Measurements from ENCODE around the gene SRGAP1.

DNA sequence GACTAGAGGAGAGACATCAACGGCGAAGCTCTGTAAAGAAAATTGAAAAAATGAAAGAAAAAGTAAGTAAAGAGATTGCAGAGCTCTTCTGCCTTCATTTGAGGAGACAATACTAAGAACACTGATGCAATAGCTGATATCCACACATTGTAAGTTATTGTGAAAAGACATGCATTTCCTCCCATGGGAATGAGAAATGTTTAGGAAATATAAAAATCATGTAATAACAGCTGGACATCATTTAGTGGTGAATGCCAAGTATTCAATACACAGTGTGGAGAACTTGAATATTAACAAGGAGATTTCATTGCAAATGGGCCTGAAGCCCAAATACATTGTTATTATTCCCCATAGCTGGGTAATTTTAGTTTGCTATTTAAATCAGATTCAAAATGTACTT is 198.4 kb downstream of the SRGAP1 start:
- TF ChIP-seq POLR2AphosphoS5 (IDR thresholded peaks at IDR 0.05) (no peak), EZH2 (IDR thresholded peaks at IDR 0.05; ENCODE audit: borderline replicate concordance, insufficient read depth, low read length, poor library complexity, severe bottlenecking) (no peak), TAF1 (IDR thresholded peaks at IDR 0.05; ENCODE audit: low read depth) (no peak), EP300 (conservative IDR thresholded peaks at IDR 0.05; ENCODE audit: poor library complexity, severe bottlenecking) (no peak)
- TF ChIP-seq, protein P1, sequence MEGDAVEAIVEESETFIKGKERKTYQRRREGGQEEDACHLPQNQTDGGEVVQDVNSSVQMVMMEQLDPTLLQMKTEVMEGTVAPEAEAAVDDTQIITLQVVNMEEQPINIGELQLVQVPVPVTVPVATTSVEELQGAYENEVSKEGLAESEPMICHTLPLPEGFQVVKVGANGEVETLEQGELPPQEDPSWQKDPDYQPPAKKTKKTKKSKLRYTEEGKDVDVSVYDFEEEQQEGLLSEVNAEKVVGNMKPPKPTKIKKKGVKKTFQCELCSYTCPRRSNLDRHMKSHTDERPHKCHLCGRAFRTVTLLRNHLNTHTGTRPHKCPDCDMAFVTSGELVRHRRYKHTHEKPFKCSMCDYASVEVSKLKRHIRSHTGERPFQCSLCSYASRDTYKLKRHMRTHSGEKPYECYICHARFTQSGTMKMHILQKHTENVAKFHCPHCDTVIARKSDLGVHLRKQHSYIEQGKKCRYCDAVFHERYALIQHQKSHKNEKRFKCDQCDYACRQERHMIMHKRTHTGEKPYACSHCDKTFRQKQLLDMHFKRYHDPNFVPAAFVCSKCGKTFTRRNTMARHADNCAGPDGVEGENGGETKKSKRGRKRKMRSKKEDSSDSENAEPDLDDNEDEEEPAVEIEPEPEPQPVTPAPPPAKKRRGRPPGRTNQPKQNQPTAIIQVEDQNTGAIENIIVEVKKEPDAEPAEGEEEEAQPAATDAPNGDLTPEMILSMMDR (IDR thresholded peaks at IDR 0.05; ENCODE audit: poor library complexity, severe bottlenecking) = no peak
- TF ChIP-seq, protein P2, sequence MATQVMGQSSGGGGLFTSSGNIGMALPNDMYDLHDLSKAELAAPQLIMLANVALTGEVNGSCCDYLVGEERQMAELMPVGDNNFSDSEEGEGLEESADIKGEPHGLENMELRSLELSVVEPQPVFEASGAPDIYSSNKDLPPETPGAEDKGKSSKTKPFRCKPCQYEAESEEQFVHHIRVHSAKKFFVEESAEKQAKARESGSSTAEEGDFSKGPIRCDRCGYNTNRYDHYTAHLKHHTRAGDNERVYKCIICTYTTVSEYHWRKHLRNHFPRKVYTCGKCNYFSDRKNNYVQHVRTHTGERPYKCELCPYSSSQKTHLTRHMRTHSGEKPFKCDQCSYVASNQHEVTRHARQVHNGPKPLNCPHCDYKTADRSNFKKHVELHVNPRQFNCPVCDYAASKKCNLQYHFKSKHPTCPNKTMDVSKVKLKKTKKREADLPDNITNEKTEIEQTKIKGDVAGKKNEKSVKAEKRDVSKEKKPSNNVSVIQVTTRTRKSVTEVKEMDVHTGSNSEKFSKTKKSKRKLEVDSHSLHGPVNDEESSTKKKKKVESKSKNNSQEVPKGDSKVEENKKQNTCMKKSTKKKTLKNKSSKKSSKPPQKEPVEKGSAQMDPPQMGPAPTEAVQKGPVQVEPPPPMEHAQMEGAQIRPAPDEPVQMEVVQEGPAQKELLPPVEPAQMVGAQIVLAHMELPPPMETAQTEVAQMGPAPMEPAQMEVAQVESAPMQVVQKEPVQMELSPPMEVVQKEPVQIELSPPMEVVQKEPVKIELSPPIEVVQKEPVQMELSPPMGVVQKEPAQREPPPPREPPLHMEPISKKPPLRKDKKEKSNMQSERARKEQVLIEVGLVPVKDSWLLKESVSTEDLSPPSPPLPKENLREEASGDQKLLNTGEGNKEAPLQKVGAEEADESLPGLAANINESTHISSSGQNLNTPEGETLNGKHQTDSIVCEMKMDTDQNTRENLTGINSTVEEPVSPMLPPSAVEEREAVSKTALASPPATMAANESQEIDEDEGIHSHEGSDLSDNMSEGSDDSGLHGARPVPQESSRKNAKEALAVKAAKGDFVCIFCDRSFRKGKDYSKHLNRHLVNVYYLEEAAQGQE (IDR thresholded peaks at IDR 0.05; ENCODE audit: borderline replicate concordance) = no peak

All from neural cell (in vitro differentiated cells).